Measurements from ENCODE around the gene TNRC6C.

Gene TNRC6C

GRCh38 chr17:78039581-78039980 is 81.1 kb downstream of the TNRC6C start:
- no peak overlapping the region for H3K9ac ChIP-seq
- H3K36me3 ChIP-seq (ENCODE audit: insufficient read depth), result no peaks in the 10 kb centered on the region
- H2AFZ ChIP-seq (ENCODE audit: low read depth), result no peak overlapping the region
- no peak overlapping the region for H3K27ac ChIP-seq
- H4K20me1 ChIP-seq (ENCODE audit: insufficient read depth), result no peaks in the 10 kb centered on the region
- H3K79me2 ChIP-seq (ENCODE audit: insufficient read depth, low read depth), result no peaks in the 10 kb centered on the region
- H3K4me2 ChIP-seq, result no peak overlapping the region
- no peak for TF ChIP-seq CTCF (conservative IDR thresholded peaks at IDR 0.05; ENCODE audit: low read depth, low read length)
- no peaks in the 10 kb centered on the region for H3K27me3 ChIP-seq (ENCODE audit: insufficient read depth, low read depth)
- H3K4me3 ChIP-seq (IDR thresholded peaks at IDR 0.05; ENCODE audit: insufficient read depth, low read depth, low read length), result no peak overlapping the region
- H3K4me1 ChIP-seq (ENCODE audit: low read depth, poor library complexity, severe bottlenecking), result peaks cover 17% of the 10 kb centered on the region

GRCh38 chr17:78040440-78041385 is 82.2 kb downstream of the TNRC6C start:
- H4K20me1 ChIP-seq (ENCODE audit: insufficient read depth), result no peaks in the 10 kb centered on the region
- no peak for TF ChIP-seq CTCF (conservative IDR thresholded peaks at IDR 0.05; ENCODE audit: low read depth, low read length)
- H3K27me3 ChIP-seq (ENCODE audit: insufficient read depth, low read depth), result no peaks in the 10 kb centered on the region
- H3K9ac ChIP-seq, result no peak overlapping the region
- H3K4me1 ChIP-seq (ENCODE audit: low read depth, poor library complexity, severe bottlenecking), result peaks cover 17% of the 10 kb centered on the region
- H3K79me2 ChIP-seq (ENCODE audit: insufficient read depth, low read depth), result no peaks in the 10 kb centered on the region
- no peak overlapping the region for H3K4me3 ChIP-seq (IDR thresholded peaks at IDR 0.05; ENCODE audit: insufficient read depth, low read depth, low read length)
- no peak overlapping the region for H3K27ac ChIP-seq
- H3K4me2 ChIP-seq, result no peak overlapping the region
- no peak overlapping the region for H2AFZ ChIP-seq (ENCODE audit: low read depth)
- no peaks in the 10 kb centered on the region for H3K36me3 ChIP-seq (ENCODE audit: insufficient read depth)

GRCh38 chr17:78041386-78042179 is 83.1 kb downstream of the TNRC6C start:
- Histone ChIP-seq H3K4me2 (no peak overlapping the region), H3K36me3 (ENCODE audit: insufficient read depth) (no peaks in the 10 kb centered on the region)

GRCh38 chr17:78042542-78042941 is 84.0 kb downstream of the TNRC6C start:
- H3K36me3 ChIP-seq (ENCODE audit: insufficient read depth), result no peaks in the 10 kb centered on the region
- no peaks in the 10 kb centered on the region for H4K20me1 ChIP-seq (ENCODE audit: insufficient read depth)
- no peaks in the 10 kb centered on the region for H3K79me2 ChIP-seq (ENCODE audit: insufficient read depth, low read depth)
- H3K27ac ChIP-seq, result no peak overlapping the region
- H3K4me1 ChIP-seq (ENCODE audit: low read depth, poor library complexity, severe bottlenecking), result peaks cover 17% of the 10 kb centered on the region
- H3K9ac ChIP-seq, result no peak overlapping the region
- H2AFZ ChIP-seq (ENCODE audit: low read depth), result no peak overlapping the region
- no peak overlapping the region for H3K4me2 ChIP-seq
- TF ChIP-seq CTCF (conservative IDR thresholded peaks at IDR 0.05; ENCODE audit: low read depth, low read length), result no peak
- H3K27me3 ChIP-seq (ENCODE audit: insufficient read depth, low read depth), result no peaks in the 10 kb centered on the region
- H3K4me3 ChIP-seq (IDR thresholded peaks at IDR 0.05; ENCODE audit: insufficient read depth, low read depth, low read length), result no peak overlapping the region

More at GRCh38 chr17:78041386-78042179, 83.1 kb downstream of the TNRC6C start:
- no peak for TF ChIP-seq CTCF (conservative IDR thresholded peaks at IDR 0.05; ENCODE audit: low read depth, low read length)
- Histone ChIP-seq H3K79me2 (ENCODE audit: insufficient read depth, low read depth) (no peaks in the 10 kb centered on the region), H2AFZ (ENCODE audit: low read depth) (no peak overlapping the region), H3K27me3 (ENCODE audit: insufficient read depth, low read depth) (no peaks in the 10 kb centered on the region), H3K4me3 (IDR thresholded peaks at IDR 0.05; ENCODE audit: insufficient read depth, low read depth, low read length) (no peak overlapping the region), H3K4me1 (ENCODE audit: low read depth, poor library complexity, severe bottlenecking) (peaks cover 17% of the 10 kb centered on the region), H3K27ac (no peak overlapping the region), H4K20me1 (ENCODE audit: insufficient read depth) (no peaks in the 10 kb centered on the region), H3K9ac (no peak overlapping the region)

Measured in KMS-11 (cell line).